GM12892 (cell line): Measurements from ENCODE around the gene KIF16B.

ENCODE experiments used
- POLR2A ChIP-seq: IDR thresholded peaks from 2 replicates; pipeline ENCODE4 v1.6.1; 2011; ENCODE audit warnings: low read depth, low read length, control low read depth
- POLR2AphosphoS5 ChIP-seq: IDR thresholded peaks from 2 replicates; pipeline ENCODE4 v1.6.1; 2011; ENCODE audit warnings: low read depth, low read length, control low read depth
- TAF1 ChIP-seq: IDR thresholded peaks from 2 replicates; pipeline ENCODE4 v1.6.1; 2011; ENCODE audit warnings: low read depth, mild to moderate bottlenecking, control low read depth, low read length, borderline replicate concordance

- no peak for TF ChIP-seq POLR2AphosphoS5
- no peak for TF ChIP-seq TAF1
- TF ChIP-seq POLR2A, result no peak
Measured at GRCh38 chr20:16419138-16419715, 154.0 kb downstream of the KIF16B start.
